Measurements from ENCODE around the gene TMPRSS11E.
"Not testable (repeated sequence)": the region's sequence is repeated elsewhere in the genome, so short reads cannot be mapped to it uniquely, and the experiment has no call there.

TMPRSS11E gene

DNA sequence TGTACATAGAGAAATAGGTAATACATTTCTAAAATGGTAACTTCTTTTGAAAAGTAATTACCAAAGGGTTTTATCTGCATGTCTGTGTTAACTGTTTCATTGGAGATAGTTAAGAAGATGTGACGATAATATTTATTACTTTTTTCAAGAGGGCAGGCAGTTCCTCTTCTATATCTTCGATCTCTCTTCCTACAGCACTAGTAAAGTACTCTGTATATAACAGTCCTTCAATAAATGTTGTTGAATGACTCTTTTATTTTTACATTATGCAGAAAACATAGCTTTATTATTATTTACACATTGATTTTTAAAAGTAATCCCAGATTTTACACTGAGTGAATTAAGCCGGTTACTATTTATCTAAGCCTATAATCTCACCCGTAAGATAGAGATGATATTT lies 51.8 kb downstream of the TMPRSS11E start:
- no peaks in the 10 kb centered on the region for H3K36me3 ChIP-seq (ENCODE audit: control insufficient read depth, insufficient read depth, low read length)
- no peak overlapping the region for H3K27ac ChIP-seq (ENCODE audit: low read depth, low read length)
- H3K9ac ChIP-seq (ENCODE audit: low read depth, low read length), result no peak overlapping the region
- H3K4me3 ChIP-seq (ENCODE audit: low read depth, low read length), result no peak overlapping the region
- no peaks in the 10 kb centered on the region for H3K27me3 ChIP-seq (ENCODE audit: control insufficient read depth, insufficient read depth, low read length)
- H3K4me1 ChIP-seq (ENCODE audit: control insufficient read depth, insufficient read depth, low read length), result peaks cover 6% of the 10 kb centered on the region; the same call in 1 of the 2 replicates
- no peaks in the 10 kb centered on the region for H3K9me3 ChIP-seq (ENCODE audit: control insufficient read depth, insufficient read depth, low read length)

DNA sequence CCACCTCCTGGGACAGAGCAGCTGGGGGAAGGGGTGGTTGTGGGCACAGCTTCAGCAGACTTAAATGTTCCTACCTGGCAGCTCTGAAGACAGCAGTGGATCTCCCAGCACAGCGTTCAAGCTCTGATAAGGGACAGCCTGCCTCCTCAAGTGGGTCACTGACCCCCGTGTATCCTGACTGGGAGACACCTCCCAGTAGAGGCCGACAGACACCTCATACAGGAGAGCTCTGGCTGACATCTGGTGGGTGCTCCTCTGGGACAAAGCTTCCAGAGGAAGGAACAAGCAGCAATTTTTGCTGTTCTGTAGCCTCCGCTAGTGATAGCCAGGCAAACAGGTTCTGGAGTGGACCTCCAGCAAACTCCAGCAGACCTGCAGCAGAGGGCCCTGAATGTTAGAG lies 56.2 kb downstream of the TMPRSS11E start:
- H3K9ac ChIP-seq (ENCODE audit: low read depth, low read length); H3K27me3 ChIP-seq (ENCODE audit: control insufficient read depth, insufficient read depth, low read length); H3K27ac ChIP-seq (ENCODE audit: low read depth, low read length); H3K36me3 ChIP-seq (ENCODE audit: control insufficient read depth, insufficient read depth, low read length); H3K4me1 ChIP-seq (ENCODE audit: control insufficient read depth, insufficient read depth, low read length); H3K9me3 ChIP-seq (ENCODE audit: control insufficient read depth, insufficient read depth, low read length); H3K4me3 ChIP-seq (ENCODE audit: low read depth, low read length): not testable (repeated sequence)

DNA sequence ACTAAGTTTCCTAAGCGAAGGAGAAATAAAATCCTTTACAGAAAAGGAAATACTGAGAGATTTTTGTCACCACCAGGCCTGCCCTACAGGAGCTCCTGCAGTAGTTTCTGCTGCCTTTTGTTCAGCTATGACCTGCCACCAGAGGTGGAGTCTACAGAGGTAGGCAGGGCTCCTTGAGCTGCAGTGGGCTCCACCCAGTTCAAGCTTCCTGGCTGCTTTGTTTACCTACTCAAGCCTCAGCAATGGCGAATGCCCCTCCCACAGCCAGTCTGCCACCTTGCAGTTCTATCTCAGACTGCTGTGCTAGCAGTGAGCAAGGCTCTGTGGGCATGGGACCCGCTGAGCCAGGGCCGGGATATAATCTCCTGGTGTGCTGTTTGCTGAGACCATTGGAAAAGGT lies 57.6 kb downstream of the TMPRSS11E start:
- H3K4me3 ChIP-seq (ENCODE audit: low read depth, low read length); H3K27me3 ChIP-seq (ENCODE audit: control insufficient read depth, insufficient read depth, low read length): not testable (repeated sequence)

DNA sequence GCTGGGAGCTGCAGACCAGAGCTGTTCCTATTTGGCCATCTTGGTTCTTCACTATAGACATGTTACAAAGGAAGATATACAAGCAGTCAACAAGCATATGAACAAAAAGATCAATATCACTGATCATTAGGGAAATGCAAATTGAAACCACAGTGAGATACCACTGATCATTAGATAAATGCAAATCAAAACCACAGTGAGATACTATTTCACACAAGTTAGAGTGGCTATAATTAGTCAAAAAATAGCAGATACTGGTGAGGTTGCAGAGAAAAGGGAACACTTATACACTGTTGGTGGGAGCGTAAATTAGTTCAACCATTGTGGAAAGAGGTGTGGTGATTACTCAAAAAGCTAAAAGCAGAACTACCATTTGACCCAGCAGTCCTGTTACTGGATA lies 58.2 kb downstream of the TMPRSS11E start:
- H3K4me1 ChIP-seq (ENCODE audit: control insufficient read depth, insufficient read depth, low read length); H3K9me3 ChIP-seq (ENCODE audit: control insufficient read depth, insufficient read depth, low read length); H3K27ac ChIP-seq (ENCODE audit: low read depth, low read length); H3K4me3 ChIP-seq (ENCODE audit: low read depth, low read length); H3K27me3 ChIP-seq (ENCODE audit: control insufficient read depth, insufficient read depth, low read length); H3K36me3 ChIP-seq (ENCODE audit: control insufficient read depth, insufficient read depth, low read length); H3K9ac ChIP-seq (ENCODE audit: low read depth, low read length): not testable (repeated sequence)

More for the DNA sequence above, 57.6 kb downstream of the TMPRSS11E start:
- not testable (repeated sequence) for H3K27ac ChIP-seq (ENCODE audit: low read depth, low read length); H3K9ac ChIP-seq (ENCODE audit: low read depth, low read length); H3K36me3 ChIP-seq (ENCODE audit: control insufficient read depth, insufficient read depth, low read length); H3K4me1 ChIP-seq (ENCODE audit: control insufficient read depth, insufficient read depth, low read length); H3K9me3 ChIP-seq (ENCODE audit: control insufficient read depth, insufficient read depth, low read length)

DNA sequence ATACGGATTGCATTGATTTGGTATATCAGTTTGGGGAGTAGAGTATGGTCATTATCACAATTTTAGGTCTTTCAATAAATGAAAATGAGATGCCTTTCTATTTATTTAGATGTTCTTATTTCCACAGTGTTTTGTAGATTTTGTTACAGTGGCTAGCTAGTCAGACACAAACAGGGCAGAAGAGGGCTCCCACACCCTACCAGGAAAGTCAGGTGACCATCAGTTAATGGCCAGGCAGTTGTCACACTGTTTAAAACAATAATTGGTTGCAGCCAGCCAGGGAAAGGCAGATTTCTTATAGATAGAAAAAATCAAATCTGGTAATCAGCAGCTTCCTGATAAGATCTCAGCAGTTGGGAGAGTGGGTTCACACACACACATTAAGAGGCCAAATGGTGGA lies 71.6 kb downstream of the TMPRSS11E start:
- Histone ChIP-seq H3K4me3 (ENCODE audit: low read depth, low read length) (no peak overlapping the region), H3K27ac (ENCODE audit: low read depth, low read length) (no peak overlapping the region), H3K9me3 (ENCODE audit: control insufficient read depth, insufficient read depth, low read length) (no peaks in the 10 kb centered on the region), H3K27me3 (ENCODE audit: control insufficient read depth, insufficient read depth, low read length) (no peaks in the 10 kb centered on the region), H3K4me1 (ENCODE audit: control insufficient read depth, insufficient read depth, low read length) (no peaks in the 10 kb centered on the region), H3K9ac (ENCODE audit: low read depth, low read length) (no peak overlapping the region), H3K36me3 (ENCODE audit: control insufficient read depth, insufficient read depth, low read length) (no peaks in the 10 kb centered on the region)

DNA sequence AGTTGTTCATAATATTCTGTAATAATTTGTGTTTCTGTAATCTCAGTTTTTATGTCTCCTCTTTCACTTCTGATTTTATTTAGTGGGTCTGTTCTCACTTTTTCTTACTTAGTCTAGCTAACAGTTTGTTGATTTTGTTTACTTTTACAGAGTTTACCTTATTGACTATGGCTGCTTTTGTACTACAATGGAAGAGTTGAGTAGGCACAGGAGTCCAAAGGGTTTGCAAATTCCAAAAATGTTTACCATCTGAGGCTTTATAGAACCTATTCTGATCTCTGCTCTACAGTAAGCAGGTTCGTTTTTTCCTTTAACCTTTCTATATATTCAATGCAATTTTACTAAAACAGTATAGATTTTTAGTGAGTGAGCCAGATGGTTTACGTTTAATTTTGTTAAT lies 73.7 kb downstream of the TMPRSS11E start:
- no peak overlapping the region for H3K9ac ChIP-seq (ENCODE audit: low read depth, low read length)
- no peak overlapping the region for H3K27ac ChIP-seq (ENCODE audit: low read depth, low read length)
- no peaks in the 10 kb centered on the region for H3K36me3 ChIP-seq (ENCODE audit: control insufficient read depth, insufficient read depth, low read length)
- H3K4me1 ChIP-seq (ENCODE audit: control insufficient read depth, insufficient read depth, low read length), result no peaks in the 10 kb centered on the region
- no peak overlapping the region for H3K4me3 ChIP-seq (ENCODE audit: low read depth, low read length)
- H3K9me3 ChIP-seq (ENCODE audit: control insufficient read depth, insufficient read depth, low read length), result no peaks in the 10 kb centered on the region
- H3K27me3 ChIP-seq (ENCODE audit: control insufficient read depth, insufficient read depth, low read length), result no peaks in the 10 kb centered on the region

DNA sequence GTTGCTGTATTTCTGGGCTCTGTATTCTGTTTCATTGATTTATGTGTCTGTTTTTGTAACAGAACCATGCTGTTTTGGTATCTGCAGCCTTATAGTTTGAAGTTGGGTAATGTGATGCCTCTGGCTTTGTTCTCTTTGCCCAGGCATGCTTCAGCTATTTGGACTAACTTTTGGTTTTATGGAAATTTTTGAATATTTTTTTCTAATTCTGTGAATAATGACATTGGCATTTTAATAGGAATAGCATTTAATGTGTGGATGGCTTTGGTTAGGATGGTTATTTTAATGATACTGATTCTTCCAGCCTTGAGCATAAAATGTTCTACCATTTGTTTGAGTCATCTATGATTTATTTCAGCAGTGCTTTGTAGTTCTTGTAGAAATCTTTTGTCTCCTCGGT lies 75.0 kb downstream of the TMPRSS11E start:
- not testable (repeated sequence) for H3K27me3 ChIP-seq (ENCODE audit: control insufficient read depth, insufficient read depth, low read length); H3K4me3 ChIP-seq (ENCODE audit: low read depth, low read length); H3K27ac ChIP-seq (ENCODE audit: low read depth, low read length); H3K9ac ChIP-seq (ENCODE audit: low read depth, low read length); H3K4me1 ChIP-seq (ENCODE audit: control insufficient read depth, insufficient read depth, low read length); H3K36me3 ChIP-seq (ENCODE audit: control insufficient read depth, insufficient read depth, low read length); H3K9me3 ChIP-seq (ENCODE audit: control insufficient read depth, insufficient read depth, low read length)

DNA sequence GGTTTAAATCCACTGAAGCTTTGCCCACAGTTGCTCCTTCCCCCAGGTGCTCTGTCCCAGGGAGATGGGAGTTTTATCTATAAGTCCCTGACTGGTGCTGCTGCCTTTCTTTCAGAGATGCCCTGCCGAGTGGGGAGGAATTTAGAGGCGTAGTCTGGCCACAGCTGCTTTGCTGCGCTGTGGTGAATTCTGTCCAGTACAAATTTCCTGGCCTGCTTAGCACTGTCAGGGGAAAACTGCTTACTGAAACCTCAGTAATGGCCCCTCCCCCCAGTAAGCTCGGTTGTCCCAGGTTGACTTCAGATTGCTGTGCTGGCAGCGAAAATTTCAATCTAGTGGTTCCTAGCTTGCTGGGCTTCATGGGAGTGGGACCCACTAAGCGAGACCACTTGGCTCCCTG lies 88.7 kb downstream of the TMPRSS11E start:
- H3K9me3 ChIP-seq (ENCODE audit: control insufficient read depth, insufficient read depth, low read length), result no peaks in the 10 kb centered on the region
- H3K4me3 ChIP-seq (ENCODE audit: low read depth, low read length), result no peak overlapping the region
- H3K9ac ChIP-seq (ENCODE audit: low read depth, low read length), result no peak overlapping the region
- H3K36me3 ChIP-seq (ENCODE audit: control insufficient read depth, insufficient read depth, low read length), result no peaks in the 10 kb centered on the region
- no peaks in the 10 kb centered on the region for H3K4me1 ChIP-seq (ENCODE audit: control insufficient read depth, insufficient read depth, low read length)
- H3K27me3 ChIP-seq (ENCODE audit: control insufficient read depth, insufficient read depth, low read length), result no peaks in the 10 kb centered on the region
- no peak overlapping the region for H3K27ac ChIP-seq (ENCODE audit: low read depth, low read length)

DNA sequence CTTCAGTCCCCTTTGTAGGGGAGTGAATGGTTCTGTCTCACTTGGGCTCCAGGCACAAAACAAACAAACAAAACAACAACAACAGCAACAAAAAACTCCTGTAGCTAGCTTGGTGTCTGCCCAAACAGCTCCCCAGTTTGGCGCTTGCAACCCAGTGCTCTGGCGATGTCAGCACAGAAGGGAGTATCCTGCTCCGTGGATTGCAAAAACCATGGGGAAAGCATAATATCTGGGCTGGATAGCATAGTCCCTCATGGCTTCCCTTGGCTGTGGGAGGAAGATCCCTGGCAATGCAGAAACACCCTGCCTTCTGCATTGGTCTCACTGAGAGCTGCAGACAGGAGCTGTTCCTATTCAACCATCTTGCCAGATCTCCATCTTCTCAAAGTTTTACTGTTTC lies 89.1 kb downstream of the TMPRSS11E start:
- H3K27ac ChIP-seq (ENCODE audit: low read depth, low read length), result no peak overlapping the region
- H3K36me3 ChIP-seq (ENCODE audit: control insufficient read depth, insufficient read depth, low read length), result no peaks in the 10 kb centered on the region
- no peaks in the 10 kb centered on the region for H3K4me1 ChIP-seq (ENCODE audit: control insufficient read depth, insufficient read depth, low read length)
- H3K4me3 ChIP-seq (ENCODE audit: low read depth, low read length), result no peak overlapping the region
- H3K9ac ChIP-seq (ENCODE audit: low read depth, low read length), result no peak overlapping the region
- H3K27me3 ChIP-seq (ENCODE audit: control insufficient read depth, insufficient read depth, low read length), result no peaks in the 10 kb centered on the region
- H3K9me3 ChIP-seq (ENCODE audit: control insufficient read depth, insufficient read depth, low read length), result no peaks in the 10 kb centered on the region

DNA sequence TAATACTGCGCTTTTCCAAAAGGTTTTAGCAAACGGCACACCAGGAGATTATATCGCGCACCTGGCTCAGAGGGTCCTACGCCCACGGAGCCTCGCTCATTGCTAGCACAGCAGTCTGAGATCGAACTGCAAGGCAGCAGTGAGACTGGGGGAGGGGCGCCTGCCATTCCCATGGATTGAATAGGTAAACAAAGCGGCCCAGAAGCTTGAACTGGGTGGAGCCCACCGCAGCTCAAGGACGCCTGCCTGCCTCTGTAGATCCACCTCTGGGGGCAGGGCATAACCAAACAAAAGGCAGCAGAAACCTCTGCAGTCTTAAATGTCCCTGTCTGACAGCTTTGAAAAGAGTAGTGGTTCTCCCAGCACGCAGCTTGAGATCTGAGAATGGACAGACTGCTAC lies 95.5 kb downstream of the TMPRSS11E start:
- not testable (repeated sequence) for H3K4me1 ChIP-seq (ENCODE audit: control insufficient read depth, insufficient read depth, low read length); H3K27ac ChIP-seq (ENCODE audit: low read depth, low read length); H3K4me3 ChIP-seq (ENCODE audit: low read depth, low read length); H3K36me3 ChIP-seq (ENCODE audit: control insufficient read depth, insufficient read depth, low read length); H3K27me3 ChIP-seq (ENCODE audit: control insufficient read depth, insufficient read depth, low read length); H3K9ac ChIP-seq (ENCODE audit: low read depth, low read length); H3K9me3 ChIP-seq (ENCODE audit: control insufficient read depth, insufficient read depth, low read length)

Data from HUES48 (cell line).